Measurements from ENCODE around the gene CEP295NL.

The CEP295NL gene

GRCh38 chr17:78929908-78930775 lies 27.1 kb upstream of the CEP295NL start:
- no peaks in the 10 kb centered on the region for H3K27me3 ChIP-seq (ENCODE audit: insufficient read depth, poor library complexity, severe bottlenecking)
- H3K4me3 ChIP-seq (ENCODE audit: severe bottlenecking): no peak overlapping the region
- ATAC-seq (ENCODE audit: low read depth) (no peak), DNase-seq (ENCODE audit: low spot score) (no peak)
- no peak overlapping the region for H3K27ac ChIP-seq (ENCODE audit: poor library complexity, severe bottlenecking)
- H3K4me1 ChIP-seq (ENCODE audit: insufficient read depth, poor library complexity, severe bottlenecking): peaks cover 26% of the 10 kb centered on the region
- H3K9me3 ChIP-seq (ENCODE audit: severe bottlenecking): no peaks in the 10 kb centered on the region
- H3K36me3 ChIP-seq (ENCODE audit: low read depth): no peaks in the 10 kb centered on the region
- no peak for TF ChIP-seq CTCF (IDR thresholded peaks at IDR 0.05; ENCODE audit: poor library complexity, severe bottlenecking)

GRCh38 chr17:78925662-78926555 lies 22.9 kb upstream of the CEP295NL start:
- Histone ChIP-seq H3K4me3 (ENCODE audit: severe bottlenecking) (peak overlapping the region; percentile 34), H3K36me3 (ENCODE audit: low read depth) (no peaks in the 10 kb centered on the region; the same call in 1 of the 2 replicates), H3K9me3 (ENCODE audit: severe bottlenecking) (no peaks in the 10 kb centered on the region), H3K27me3 (ENCODE audit: insufficient read depth, poor library complexity, severe bottlenecking) (no peaks in the 10 kb centered on the region), H3K4me1 (ENCODE audit: insufficient read depth, poor library complexity, severe bottlenecking) (peaks cover 3% of the 10 kb centered on the region), H3K27ac (ENCODE audit: poor library complexity, severe bottlenecking) (no peak overlapping the region)
- TF ChIP-seq CTCF (IDR thresholded peaks at IDR 0.05; ENCODE audit: poor library complexity, severe bottlenecking): no peak
- no peak for ATAC-seq (ENCODE audit: low read depth)
- DNase-seq (ENCODE audit: low spot score): no peak

- ATAC-seq (ENCODE audit: low read depth): peak; percentile 57
- DNase-seq (ENCODE audit: low spot score): no peak
Observed at GRCh38 chr17:78925234-78925633, 22.2 kb upstream of the CEP295NL start, which contains the start of gene TIMP2. Gene TIMP2, minus strand, starts transcription at chr17:78925387. Its CDS starts 299 bp downstream, at chr17:78925088.

GRCh38 chr17:78924481-78925151 lies 21.6 kb upstream of the CEP295NL start:
- ATAC-seq (ENCODE audit: low read depth) (no peak), DNase-seq (ENCODE audit: low spot score) (no peak)
- H3K36me3 ChIP-seq (ENCODE audit: low read depth): no peaks in the 10 kb centered on the region; the same call in 1 of the 2 replicates
- H3K4me3 ChIP-seq (ENCODE audit: severe bottlenecking): peak overlapping the region; percentile 34
- no peak for TF ChIP-seq CTCF (IDR thresholded peaks at IDR 0.05; ENCODE audit: poor library complexity, severe bottlenecking)
- H3K4me1 ChIP-seq (ENCODE audit: insufficient read depth, poor library complexity, severe bottlenecking): peaks cover 3% of the 10 kb centered on the region
- H3K27me3 ChIP-seq (ENCODE audit: insufficient read depth, poor library complexity, severe bottlenecking): no peaks in the 10 kb centered on the region
- peak overlapping the region; percentile 20 for H3K27ac ChIP-seq (ENCODE audit: poor library complexity, severe bottlenecking)
- H3K9me3 ChIP-seq (ENCODE audit: severe bottlenecking): no peaks in the 10 kb centered on the region

More at GRCh38 chr17:78925234-78925633, 22.2 kb upstream of the CEP295NL start, which contains the start of gene TIMP2:
- H3K4me1 ChIP-seq (ENCODE audit: insufficient read depth, poor library complexity, severe bottlenecking): peaks cover 3% of the 10 kb centered on the region
- no peaks in the 10 kb centered on the region for H3K9me3 ChIP-seq (ENCODE audit: severe bottlenecking)
- no peaks in the 10 kb centered on the region for H3K27me3 ChIP-seq (ENCODE audit: insufficient read depth, poor library complexity, severe bottlenecking)
- no peak for TF ChIP-seq CTCF (IDR thresholded peaks at IDR 0.05; ENCODE audit: poor library complexity, severe bottlenecking)
- peak within 1 kb of the TSS; percentile 20 for H3K27ac ChIP-seq (ENCODE audit: poor library complexity, severe bottlenecking)
- no peaks in the 10 kb centered on the region; the same call in 1 of the 2 replicates for H3K36me3 ChIP-seq (ENCODE audit: low read depth)
- H3K4me3 ChIP-seq (ENCODE audit: severe bottlenecking): peak within 1 kb of the TSS; percentile 34

Data from RWPE2 (cell line).